ENCODE data around the gene KREMEN1. TPM values are rescaled to one million over a fixed set of nuclear protein-coding genes. Genes with fewer than 3 reads are reported as not detected.

The KREMEN1 gene
- total and polyA plus RNA-seq, 5 donors: 37.2 to 73.0 (median 67.2) TPM

DNA sequence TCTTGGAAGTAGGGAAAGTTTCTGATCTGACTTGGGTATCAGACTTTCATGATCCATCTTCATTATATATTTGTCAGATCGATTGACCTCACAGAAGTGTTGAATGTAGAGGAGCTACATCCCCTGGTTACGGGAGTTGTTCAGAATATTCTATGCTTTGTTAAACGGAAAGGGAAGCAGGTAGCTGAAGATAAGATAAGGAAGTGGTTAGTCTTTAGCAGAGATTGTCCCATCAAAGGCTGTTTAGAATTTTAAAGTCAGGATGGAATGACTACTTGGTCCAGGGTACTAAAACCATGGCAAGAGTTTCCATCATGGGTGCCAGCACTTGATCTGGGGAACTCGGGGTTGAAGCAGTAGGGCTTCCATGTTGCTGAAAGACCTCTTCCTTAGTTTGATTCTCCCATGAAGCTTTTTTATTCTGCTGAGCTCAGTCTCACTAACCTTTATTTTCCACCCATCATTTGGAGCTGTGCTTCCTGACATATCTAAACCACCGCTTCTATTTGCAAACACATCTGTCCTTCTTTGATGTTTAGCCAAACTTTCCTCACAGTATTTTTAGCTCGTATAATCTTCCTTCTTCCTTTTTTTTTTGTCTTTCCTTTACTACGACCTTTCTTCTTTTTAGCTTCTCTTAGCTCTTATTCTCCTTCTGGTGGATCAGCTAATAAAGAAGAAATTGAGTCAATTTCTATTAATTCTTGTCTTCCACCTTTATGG, 7.2 kb upstream of the KREMEN1 start:
- ATAC-seq (no peak), DNase-seq (no peak)
- Histone ChIP-seq H3K27ac (ENCODE audit: low read length) (no peak overlapping the region), H3K4me1 (ENCODE audit: control insufficient read depth, insufficient read depth, low read length) (no peaks in the 10 kb centered on the region), H3K27me3 (ENCODE audit: control insufficient read depth, insufficient read depth) (no peaks in the 10 kb centered on the region), H3K9me3 (ENCODE audit: control insufficient read depth, low read length) (no peaks in the 10 kb centered on the region), H3K4me3 (ENCODE audit: low read length) (no peak overlapping the region)
- intact Hi-C loops (cut with DNase I): loop anchor here in 1 of 4 donors (10.0 kb wide), 1 partner anchor 179 kb away; no protein-coding TSS in a partner anchor
- 38% methylated on average over 7 of the region's 7 CpGs for WGBS

DNA sequence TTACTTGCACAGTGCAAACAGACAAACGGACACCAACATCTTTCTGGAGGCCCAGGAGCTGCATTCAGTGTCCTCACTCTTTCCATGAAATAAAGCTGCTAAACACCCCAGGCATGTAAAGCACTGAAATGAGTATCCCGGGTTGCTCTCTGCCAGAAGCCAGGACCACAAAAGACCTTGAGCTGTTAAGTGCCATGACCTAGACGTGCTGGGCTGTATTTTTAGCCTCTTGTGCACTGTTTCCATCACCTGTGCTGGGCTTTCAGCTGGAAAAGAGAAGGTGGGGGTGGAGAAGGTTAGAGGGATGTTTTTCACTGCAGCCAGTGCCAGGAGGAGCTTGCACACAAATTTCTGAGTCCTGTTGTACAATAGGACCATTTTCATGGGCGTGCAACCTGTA, 3.4 kb upstream of the KREMEN1 start:
- no peak for ATAC-seq
- no peak overlapping the region for H3K4me3 ChIP-seq (ENCODE audit: low read length)
- H3K9me3 ChIP-seq (ENCODE audit: control insufficient read depth, low read length): no peaks in the 10 kb centered on the region
- peaks cover 1% of the 10 kb centered on the region for H3K4me1 ChIP-seq (ENCODE audit: control insufficient read depth, insufficient read depth, low read length)
- WGBS: 77% methylated on average over 4 of the region's 4 CpGs
- no peak for DNase-seq
- intact Hi-C loops (cut with DNase I): loop anchor here in 1 of 4 donors (10.0 kb wide), 1 partner anchor 175 kb away; no protein-coding TSS in a partner anchor
- H3K27me3 ChIP-seq (ENCODE audit: control insufficient read depth, insufficient read depth): no peaks in the 10 kb centered on the region
- no peak overlapping the region for H3K27ac ChIP-seq (ENCODE audit: low read length)

DNA sequence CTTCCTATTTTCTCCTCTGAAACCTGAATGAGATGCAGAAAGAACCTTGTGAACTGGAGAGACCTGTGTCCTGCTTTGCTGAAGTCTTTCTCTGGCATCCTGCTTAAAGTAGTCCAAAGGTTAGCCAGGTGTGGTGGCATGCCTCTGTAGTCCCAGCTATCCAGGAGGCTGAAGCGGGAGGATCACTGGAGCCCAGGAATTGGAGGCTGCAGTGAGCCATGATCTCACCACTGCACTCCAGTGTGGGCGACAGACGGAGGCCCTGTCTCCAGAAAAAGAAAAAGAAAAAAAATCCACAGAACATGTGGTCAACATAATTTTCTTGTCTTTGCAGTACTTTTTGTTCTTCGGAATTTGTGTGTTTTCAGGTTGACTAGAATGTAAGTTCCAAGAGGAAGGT, 2.3 kb upstream of the KREMEN1 start:
- no peak for DNase-seq
- intact Hi-C loops (cut with DNase I): loop anchor here in 3 of 4 donors (5.0 to 10.0 kb wide), 3 partner anchors 74 to 84 kb away; no protein-coding TSS in a partner anchor
- Histone ChIP-seq H3K4me1 (ENCODE audit: control insufficient read depth, insufficient read depth, low read length) (peaks cover 2% of the 10 kb centered on the region), H3K27ac (ENCODE audit: low read length) (no peak overlapping the region), H3K4me3 (ENCODE audit: low read length) (no peak overlapping the region), H3K9me3 (ENCODE audit: control insufficient read depth, low read length) (no peaks in the 10 kb centered on the region), H3K27me3 (ENCODE audit: control insufficient read depth, insufficient read depth) (no peaks in the 10 kb centered on the region)
- WGBS: 98% methylated on average over 4 of the region's 4 CpGs
- no peak for ATAC-seq

DNA sequence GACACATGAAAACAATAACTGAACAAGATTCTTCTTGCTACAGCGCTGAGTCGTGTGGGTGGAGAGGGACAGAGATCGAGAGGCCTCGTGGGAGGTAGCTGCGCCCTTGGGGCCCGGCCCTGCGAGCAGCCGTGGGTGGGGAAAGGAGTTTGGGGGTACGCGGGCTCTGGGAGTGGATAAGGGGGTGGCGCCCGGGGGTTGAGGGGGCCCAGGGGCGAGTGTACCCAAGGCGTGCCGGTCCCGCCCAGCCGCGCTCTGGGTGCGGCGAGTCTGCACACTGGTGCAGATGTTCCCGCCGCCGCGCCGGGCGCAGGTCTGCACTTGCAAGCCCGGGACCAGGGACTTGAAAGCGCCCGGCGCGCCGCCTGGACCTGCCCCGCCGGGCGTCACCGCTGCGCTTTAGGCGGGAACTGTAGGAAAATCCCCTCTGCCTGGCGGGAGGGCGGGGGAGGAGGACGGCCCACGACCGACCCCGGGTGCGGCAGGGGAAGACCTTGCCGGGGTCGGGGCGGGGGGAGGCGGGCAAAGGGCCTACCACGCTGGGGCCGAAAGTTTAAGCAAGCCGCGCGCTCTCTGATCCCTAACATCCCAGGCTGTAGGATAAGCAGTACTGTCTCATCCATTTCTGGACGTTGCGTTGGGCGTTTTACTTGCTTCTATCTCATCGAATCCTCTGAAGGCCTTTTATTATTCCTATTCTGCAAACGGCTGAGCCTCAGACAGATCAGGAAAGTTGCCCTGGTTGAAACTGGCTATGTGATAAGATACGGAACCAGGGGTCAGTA, 1.4 kb upstream of the KREMEN1 start:
- intact Hi-C loops (cut with DNase I): loop anchor here in 3 of 4 donors (5.0 to 10.0 kb wide), 3 partner anchors 73 to 83 kb away; no protein-coding TSS in a partner anchor
- H3K9me3 ChIP-seq (ENCODE audit: control insufficient read depth, low read length): no peaks in the 10 kb centered on the region
- H3K27me3 ChIP-seq (ENCODE audit: control insufficient read depth, insufficient read depth): no peaks in the 10 kb centered on the region
- H3K4me1 ChIP-seq (ENCODE audit: control insufficient read depth, insufficient read depth, low read length): peaks cover 2% of the 10 kb centered on the region
- peak; percentile 5 to 34 for ATAC-seq
- DNase-seq: peak; percentile 55 to 83 (median 76)
- H3K4me3 ChIP-seq (ENCODE audit: low read length): peak overlapping the region; percentile 64
- WGBS: 6% methylated on average over 60 of the region's 60 CpGs
- H3K27ac ChIP-seq (ENCODE audit: low read length): no peak overlapping the region

DNA sequence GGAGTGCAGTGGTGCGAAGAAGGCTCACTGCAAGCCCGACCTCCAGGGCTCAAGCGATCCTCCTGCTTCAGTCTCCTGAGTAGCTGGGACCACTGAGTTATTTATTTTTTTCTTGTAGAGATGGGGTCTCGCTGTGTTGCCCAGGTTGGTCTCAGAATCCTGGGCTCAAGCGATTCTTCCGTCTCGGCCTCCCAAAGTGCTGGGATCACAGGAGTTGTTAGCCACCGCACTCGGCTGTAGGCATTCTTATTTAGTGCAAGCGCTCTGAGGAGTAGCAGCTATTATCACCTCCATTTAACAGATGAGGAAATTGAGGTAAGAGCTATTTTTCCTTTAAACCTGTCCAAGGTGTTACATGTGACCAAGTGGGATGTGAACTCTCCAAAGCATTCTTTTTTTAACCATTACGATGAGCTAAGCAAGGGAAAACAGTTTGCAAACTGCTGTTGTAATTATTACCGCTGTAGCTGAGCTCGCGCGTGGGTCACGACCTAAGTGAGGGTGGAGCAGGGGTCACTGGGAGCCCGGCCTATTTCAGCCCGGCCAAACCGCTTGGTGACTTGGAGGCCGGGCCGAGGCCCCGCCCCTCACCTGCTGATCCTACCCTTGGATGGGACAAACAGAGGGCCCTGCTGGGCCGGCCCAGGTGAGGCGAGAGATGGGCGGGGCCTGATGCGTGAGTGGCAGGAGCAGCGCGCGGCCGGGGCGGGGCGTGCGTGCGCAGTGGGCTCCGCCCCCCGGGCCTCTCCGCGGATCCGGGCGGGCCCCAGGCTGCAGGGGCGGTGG, 449 bp upstream of the KREMEN1 start:
- no peaks in the 10 kb centered on the region for H3K9me3 ChIP-seq (ENCODE audit: control insufficient read depth, low read length)
- WGBS: 23% methylated on average over 41 of the region's 41 CpGs
- peaks cover 2% of the 10 kb centered on the region for H3K4me1 ChIP-seq (ENCODE audit: control insufficient read depth, insufficient read depth, low read length)
- H3K27ac ChIP-seq (ENCODE audit: low read length): no peak overlapping the region
- H3K4me3 ChIP-seq (ENCODE audit: low read length): peak overlapping the region; percentile 85
- intact Hi-C loops (cut with DNase I): loop anchor here in 3 of 4 donors (5.0 to 10.0 kb wide), 3 partner anchors 72 to 82 kb away; no protein-coding TSS in a partner anchor
- peak; percentile 84 to 95 (median 95) for DNase-seq
- ATAC-seq: peak; percentile 94 to 95
- no peaks in the 10 kb centered on the region for H3K27me3 ChIP-seq (ENCODE audit: control insufficient read depth, insufficient read depth)

DNA sequence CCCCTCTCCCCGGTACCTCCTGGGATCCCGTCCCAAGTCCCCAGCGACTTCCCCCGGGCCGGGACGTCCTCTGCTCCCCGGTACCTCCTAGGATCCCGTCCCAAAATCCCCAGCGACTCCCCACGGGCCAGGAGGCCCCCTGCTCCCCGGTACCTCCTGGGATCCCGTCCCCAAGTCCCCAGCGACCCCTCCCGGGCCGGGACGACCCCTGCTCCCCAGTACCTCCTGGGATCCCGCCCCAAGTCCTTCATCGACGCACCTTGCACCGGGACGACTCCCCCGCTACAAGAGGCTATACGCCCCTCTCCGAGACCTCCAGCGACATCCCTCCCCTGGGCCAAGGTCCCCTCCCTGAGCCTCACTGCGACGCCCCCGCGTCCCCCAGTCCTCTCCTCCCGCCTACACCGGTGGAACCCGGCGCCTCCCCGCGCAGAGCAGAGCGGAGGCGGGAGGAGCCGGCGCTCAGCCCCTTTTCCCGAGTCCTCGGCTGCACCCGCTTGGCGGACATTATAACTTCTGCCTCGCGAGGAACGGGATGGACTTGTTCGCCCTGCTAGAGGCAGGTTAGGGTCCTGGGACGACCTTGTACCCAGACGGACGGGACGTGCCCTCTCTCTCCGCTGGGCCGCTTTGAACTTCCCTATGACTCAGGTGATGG, 912 bp downstream of the KREMEN1 start:
- Histone ChIP-seq H3K27me3 (ENCODE audit: control insufficient read depth, insufficient read depth) (no peaks in the 10 kb centered on the region), H3K4me3 (ENCODE audit: low read length) (peak overlapping the region; percentile 85), H3K9me3 (ENCODE audit: control insufficient read depth, low read length) (no peaks in the 10 kb centered on the region), H3K27ac (ENCODE audit: low read length) (peak overlapping the region; percentile 9), H3K4me1 (ENCODE audit: control insufficient read depth, insufficient read depth, low read length) (peaks cover 2% of the 10 kb centered on the region)
- DNase-seq: peak; percentile 55 to 83 (median 82)
- intact Hi-C loops (cut with DNase I): loop anchor here in 3 of 4 donors (5.0 to 10.0 kb wide), 3 partner anchors 71 to 81 kb away; no protein-coding TSS in a partner anchor
- WGBS: 4% methylated on average over 53 of the region's 53 CpGs
- peak; percentile 65 to 71 for ATAC-seq

DNA sequence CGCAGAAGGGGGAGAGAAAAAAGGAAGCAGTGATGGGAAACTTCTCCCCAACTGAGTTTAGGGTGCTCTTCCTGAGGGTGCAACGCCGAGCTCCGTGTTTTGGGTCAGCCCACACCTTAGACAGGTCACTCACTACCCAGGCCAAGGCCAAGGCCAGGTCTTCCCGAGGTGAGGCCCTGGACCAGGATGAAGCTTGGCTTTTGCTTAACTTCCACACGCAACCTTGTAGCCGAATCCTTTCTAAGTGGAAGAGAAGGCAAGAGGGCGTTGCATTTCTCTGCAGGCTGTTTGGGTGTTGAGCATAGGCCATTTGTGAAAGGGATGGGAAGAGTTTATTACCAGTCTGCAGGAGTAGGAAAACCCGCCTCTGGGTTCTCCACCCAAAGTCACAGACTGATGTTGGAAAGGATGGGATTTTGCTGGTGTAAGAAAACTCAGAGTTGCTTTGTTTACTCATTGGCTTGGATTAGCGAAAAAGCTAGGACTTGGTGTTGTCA, 1.5 kb downstream of the KREMEN1 start:
- Histone ChIP-seq H3K27me3 (ENCODE audit: control insufficient read depth, insufficient read depth) (no peaks in the 10 kb centered on the region), H3K4me3 (ENCODE audit: low read length) (peak overlapping the region; percentile 85), H3K27ac (ENCODE audit: low read length) (no peak overlapping the region), H3K4me1 (ENCODE audit: control insufficient read depth, insufficient read depth, low read length) (peaks cover 5% of the 10 kb centered on the region), H3K9me3 (ENCODE audit: control insufficient read depth, low read length) (no peaks in the 10 kb centered on the region)
- DNase-seq: no peak
- 56% methylated on average over 10 of the region's 10 CpGs for WGBS
- peak in 1 of 2 donors; percentile 2 for ATAC-seq
- intact Hi-C loops (cut with DNase I): loop anchor here in 3 of 4 donors (5.0 to 10.0 kb wide), 3 partner anchors 70 to 80 kb away; no protein-coding TSS in a partner anchor

DNA sequence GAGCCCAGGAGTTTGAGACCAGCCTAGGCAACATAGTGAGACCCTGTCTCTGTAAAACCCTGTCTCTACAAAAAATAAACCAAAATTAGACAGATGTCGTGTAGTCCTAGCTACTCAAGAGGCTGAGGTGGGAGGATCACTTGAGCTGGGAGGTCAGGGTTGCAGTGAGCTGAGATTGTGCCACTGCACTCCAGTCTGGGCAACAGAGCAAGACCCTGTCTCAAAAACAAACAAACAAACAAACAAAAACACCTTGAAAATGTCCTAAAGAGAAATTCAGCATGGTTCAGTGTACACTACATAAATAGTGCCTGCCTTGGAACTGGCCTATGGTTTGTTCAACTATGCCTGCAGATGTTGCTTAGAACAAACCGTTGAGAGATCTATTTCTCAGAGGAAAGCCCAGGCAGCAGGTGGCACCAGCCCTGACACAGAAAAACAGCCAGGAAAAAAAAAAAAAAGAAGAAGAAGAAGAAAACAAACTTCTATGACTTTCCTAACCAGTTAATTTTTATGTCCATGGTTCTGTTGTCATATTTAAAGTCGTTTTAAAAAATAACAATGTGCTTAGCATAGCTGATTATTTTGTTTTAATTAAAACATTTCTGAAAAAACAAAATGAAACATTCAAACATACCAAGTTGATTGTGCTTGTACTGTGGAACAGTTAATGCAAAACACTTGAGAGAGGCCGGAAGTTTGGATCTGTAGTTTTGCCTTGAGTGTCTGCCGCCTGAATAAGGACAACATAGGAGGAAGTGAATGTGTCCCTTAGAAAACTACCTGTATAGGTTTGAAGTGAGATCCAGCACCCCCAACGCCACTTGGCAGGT, 5.4 kb downstream of the KREMEN1 start:
- no peak for DNase-seq
- H3K4me3 ChIP-seq (ENCODE audit: low read length): no peak overlapping the region
- peaks cover 15% of the 10 kb centered on the region for H3K4me1 ChIP-seq (ENCODE audit: control insufficient read depth, insufficient read depth, low read length)
- no peaks in the 10 kb centered on the region for H3K27me3 ChIP-seq (ENCODE audit: control insufficient read depth, insufficient read depth)
- intact Hi-C loops (cut with DNase I): loop anchor here in 2 of 4 donors (10.0 kb wide), 2 partner anchors 67 to 77 kb away; no protein-coding TSS in a partner anchor
- ATAC-seq: no peak
- 71% methylated on average over 6 of the region's 6 CpGs for WGBS
- no peaks in the 10 kb centered on the region for H3K9me3 ChIP-seq (ENCODE audit: control insufficient read depth, low read length)
- peak overlapping the region; percentile 72 for H3K27ac ChIP-seq (ENCODE audit: low read length)

DNA sequence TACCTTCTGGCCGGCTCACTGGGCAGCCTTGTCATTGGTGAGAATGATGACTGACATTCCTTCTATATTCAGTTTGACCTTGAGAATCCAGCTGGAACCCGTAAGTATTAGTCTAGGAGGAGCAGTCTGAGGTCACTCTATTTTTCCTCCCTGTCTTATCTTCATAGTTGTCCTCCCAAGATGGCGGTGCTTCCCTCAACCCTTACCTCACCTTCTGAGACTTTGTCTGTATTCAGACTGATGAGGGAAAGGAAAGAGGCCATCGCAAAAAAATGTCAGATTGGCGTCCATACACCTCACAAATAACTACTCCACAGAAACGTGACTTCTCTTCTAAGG, 6.0 kb downstream of the KREMEN1 start:
- peak overlapping the region; percentile 72 for H3K27ac ChIP-seq (ENCODE audit: low read length)
- DNase-seq (no peak), ATAC-seq (no peak)

More for the DNA sequence above, 6.0 kb downstream of the KREMEN1 start:
- WGBS: 76% methylated on average over 6 of the region's 6 CpGs
- intact Hi-C loops (cut with DNase I): loop anchor here in 2 of 4 donors (10.0 kb wide), 2 partner anchors 66 to 76 kb away; no protein-coding TSS in a partner anchor
- Histone ChIP-seq H3K4me1 (ENCODE audit: control insufficient read depth, insufficient read depth, low read length) (peaks cover 15% of the 10 kb centered on the region), H3K9me3 (ENCODE audit: control insufficient read depth, low read length) (no peaks in the 10 kb centered on the region), H3K27me3 (ENCODE audit: control insufficient read depth, insufficient read depth) (no peaks in the 10 kb centered on the region), H3K4me3 (ENCODE audit: low read length) (no peak overlapping the region)
